Colonic mucosa (tissue), 4 donors: ENCODE data around the gene PES1. TPM values are rescaled to one million over a fixed set of nuclear protein-coding genes. Genes with fewer than 3 reads are reported as not detected.
"Not testable (repeated sequence)": the region's sequence is repeated elsewhere in the genome, so short reads cannot be mapped to it uniquely, and the experiment has no call there.

ENCODE experiments used
- DNase-seq: peaks from one replicate; pipeline ENCODE4 v3.0.0-alpha.2; 2020
- H3K27ac ChIP-seq: fragments of 200-600 bp; one replicate; pipeline ENCODE4 v1.8.0; 2021
- H3K27me3 ChIP-seq: fragments of 200-600 bp; one replicate; pipeline ENCODE4 v1.8.0; 2021
- H3K36me3 ChIP-seq: fragments of 200-600 bp; one replicate; pipeline ENCODE4 v1.8.0; 2021
- H3K4me1 ChIP-seq: fragments of 200-600 bp; one replicate; pipeline ENCODE4 v1.8.0; 2021; ENCODE audit warnings: mild to moderate bottlenecking
- H3K4me3 ChIP-seq: fragments of 200-600 bp; one replicate; pipeline ENCODE4 v1.8.0; 2021
- H3K9ac ChIP-seq, 2 donors: one replicate each; pipeline ENCODE4 v1.7.0; 2013; ENCODE audit warnings: control low read depth in 2 of 2, low read depth in 2 of 2, low read length in 2 of 2
- H3K9me3 ChIP-seq: fragments of 200-600 bp; one replicate; pipeline ENCODE4 v1.8.0; 2021
- intact Hi-C: fragments of 100-400 bp; cut with DNase I; formaldehyde crosslinking; loops from one replicate; pipeline ENCODE4 v1.14.1; 2022
- total RNA-seq, 2 donors: library from RNA; stranded (reverse); fragmentation: NEBNext Ultra II Directional in 1 of 2; extraction: Animal tissue kit (Norgen Biotek cat#: 25700) in 1 of 2; gene quantifications; one replicate each; pipeline ENCODE4 v1.2.1, GENCODE V29; 2021
- TF ChIP-seq, protein P1 (sequence below): fragments of 200-600 bp; IDR thresholded peaks from one replicate; pipeline ENCODE4 v1.8.0; 2022; ENCODE audit warnings: antibody characterized with exemption, mild to moderate bottlenecking
- donor health status: healthy.
- donor health status: DM: no; HTN: no; CAD: no.
- donor health status: DM: no; HTN: no; CAD: no.

PES1 gene
- total RNA-seq, 2 donors from 2014 or later, result 44.2 to 98.3 TPM

DNA sequence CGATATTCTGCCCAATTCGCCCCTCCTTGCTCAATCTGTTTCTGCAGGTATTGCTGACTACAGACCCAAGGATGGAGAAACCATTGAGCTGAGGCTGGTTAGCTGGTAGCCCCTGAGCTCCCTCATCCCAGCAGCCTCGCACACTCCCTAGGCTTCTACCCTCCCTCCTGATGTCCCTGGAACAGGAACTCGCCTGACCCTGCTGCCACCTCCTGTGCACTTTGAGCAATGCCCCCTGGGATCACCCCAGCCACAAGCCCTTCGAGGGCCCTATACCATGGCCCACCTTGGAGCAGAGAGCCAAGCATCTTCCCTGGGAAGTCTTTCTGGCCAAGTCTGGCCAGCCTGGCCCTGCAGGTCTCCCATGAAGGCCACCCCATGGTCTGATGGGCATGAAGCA lies 34.7 kb upstream of the PES1 start:
- Histone ChIP-seq H3K27ac (no peak overlapping the region), H3K9me3 (no peaks in the 10 kb centered on the region), H3K4me3 (no peak overlapping the region), H3K36me3 (no peaks in the 10 kb centered on the region), H3K9ac (no peak overlapping the region), H3K4me1 (no peaks in the 10 kb centered on the region), H3K27me3 (no peaks in the 10 kb centered on the region)
- DNase-seq, result no peak
- TF ChIP-seq, protein P1, sequence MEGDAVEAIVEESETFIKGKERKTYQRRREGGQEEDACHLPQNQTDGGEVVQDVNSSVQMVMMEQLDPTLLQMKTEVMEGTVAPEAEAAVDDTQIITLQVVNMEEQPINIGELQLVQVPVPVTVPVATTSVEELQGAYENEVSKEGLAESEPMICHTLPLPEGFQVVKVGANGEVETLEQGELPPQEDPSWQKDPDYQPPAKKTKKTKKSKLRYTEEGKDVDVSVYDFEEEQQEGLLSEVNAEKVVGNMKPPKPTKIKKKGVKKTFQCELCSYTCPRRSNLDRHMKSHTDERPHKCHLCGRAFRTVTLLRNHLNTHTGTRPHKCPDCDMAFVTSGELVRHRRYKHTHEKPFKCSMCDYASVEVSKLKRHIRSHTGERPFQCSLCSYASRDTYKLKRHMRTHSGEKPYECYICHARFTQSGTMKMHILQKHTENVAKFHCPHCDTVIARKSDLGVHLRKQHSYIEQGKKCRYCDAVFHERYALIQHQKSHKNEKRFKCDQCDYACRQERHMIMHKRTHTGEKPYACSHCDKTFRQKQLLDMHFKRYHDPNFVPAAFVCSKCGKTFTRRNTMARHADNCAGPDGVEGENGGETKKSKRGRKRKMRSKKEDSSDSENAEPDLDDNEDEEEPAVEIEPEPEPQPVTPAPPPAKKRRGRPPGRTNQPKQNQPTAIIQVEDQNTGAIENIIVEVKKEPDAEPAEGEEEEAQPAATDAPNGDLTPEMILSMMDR, result no peak
- intact Hi-C loops, result loop anchor here (10.0 kb wide), 1 partner anchor 278 kb away; no protein-coding TSS in a partner anchor

GRCh38 chr22:30619909-30620308 lies 28.2 kb upstream of the PES1 start:
- not testable (repeated sequence) for H3K9ac ChIP-seq, H3K27ac ChIP-seq, DNase-seq, H3K9me3 ChIP-seq, H3K36me3 ChIP-seq, H3K27me3 ChIP-seq, H3K4me3 ChIP-seq, H3K4me1 ChIP-seq
- intact Hi-C loops, result loop anchor here (10.0 kb wide), 1 partner anchor 285 kb away; no protein-coding TSS in a partner anchor

DNA sequence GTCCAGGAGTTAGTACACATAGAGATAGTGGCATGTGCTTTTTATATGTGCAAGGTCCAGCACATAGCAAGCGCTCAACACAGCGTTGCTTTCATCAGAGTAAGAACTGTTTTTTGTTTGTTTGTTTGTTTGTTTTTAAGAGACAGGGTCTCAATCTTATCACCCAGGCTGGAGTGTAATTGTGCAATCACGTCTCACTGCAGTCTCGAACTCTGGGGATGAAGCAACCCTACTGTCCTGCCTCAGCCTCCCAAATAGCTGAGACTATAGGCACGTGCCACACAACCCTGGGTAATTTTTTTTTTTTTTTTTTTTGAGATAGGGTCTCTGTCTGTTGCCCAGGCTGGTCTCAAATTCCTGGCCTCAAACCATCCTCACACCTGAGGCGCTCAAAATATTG lies 26.1 kb upstream of the PES1 start:
- Histone ChIP-seq H3K27me3 (no peaks in the 10 kb centered on the region), H3K4me1 (no peaks in the 10 kb centered on the region), H3K36me3 (no peaks in the 10 kb centered on the region), H3K4me3 (no peak overlapping the region), H3K9me3 (no peaks in the 10 kb centered on the region), H3K27ac (no peak overlapping the region), H3K9ac (no peak overlapping the region)
- intact Hi-C loops, result no loop called here
- no peak for DNase-seq
- TF ChIP-seq, protein P1, result no peak

GRCh38 chr22:30615543-30615954 lies 23.8 kb upstream of the PES1 start:
- TF ChIP-seq, protein P1, result no peak
- Histone ChIP-seq H3K4me3 (no peak overlapping the region), H3K4me1 (no peaks in the 10 kb centered on the region), H3K36me3 (no peaks in the 10 kb centered on the region), H3K27ac (no peak overlapping the region), H3K9ac (no peak overlapping the region), H3K27me3 (no peaks in the 10 kb centered on the region), H3K9me3 (no peaks in the 10 kb centered on the region)
- intact Hi-C loops, result no loop called here
- no peak for DNase-seq

DNA sequence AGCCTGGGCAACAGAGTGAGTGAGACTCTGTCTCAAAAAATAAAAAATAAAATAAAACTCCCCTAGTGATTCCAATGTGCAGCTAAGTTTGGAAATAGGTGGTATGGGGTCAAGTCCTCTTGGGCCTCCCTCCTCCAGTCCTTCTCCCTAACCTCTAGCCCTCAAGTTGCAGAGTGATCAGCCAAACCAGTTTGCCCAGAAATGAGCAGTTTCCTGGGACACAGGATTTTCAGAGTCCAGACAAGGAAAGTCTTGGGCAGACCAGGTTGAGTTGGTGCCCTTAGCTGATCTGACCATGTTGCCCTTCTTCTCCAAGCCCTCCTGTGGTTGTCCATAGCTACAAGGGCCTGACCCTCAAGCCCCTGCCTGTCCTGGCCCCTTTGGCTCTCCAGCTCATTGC lies 23.2 kb upstream of the PES1 start:
- H3K4me1 ChIP-seq, result no peaks in the 10 kb centered on the region
- DNase-seq, result no peak
- no peak overlapping the region for H3K27ac ChIP-seq
- no peak overlapping the region for H3K9ac ChIP-seq
- intact Hi-C loops, result no loop called here
- TF ChIP-seq, protein P1, result no peak
- no peaks in the 10 kb centered on the region for H3K36me3 ChIP-seq
- no peak overlapping the region for H3K4me3 ChIP-seq
- H3K27me3 ChIP-seq, result no peaks in the 10 kb centered on the region
- H3K9me3 ChIP-seq, result no peaks in the 10 kb centered on the region

DNA sequence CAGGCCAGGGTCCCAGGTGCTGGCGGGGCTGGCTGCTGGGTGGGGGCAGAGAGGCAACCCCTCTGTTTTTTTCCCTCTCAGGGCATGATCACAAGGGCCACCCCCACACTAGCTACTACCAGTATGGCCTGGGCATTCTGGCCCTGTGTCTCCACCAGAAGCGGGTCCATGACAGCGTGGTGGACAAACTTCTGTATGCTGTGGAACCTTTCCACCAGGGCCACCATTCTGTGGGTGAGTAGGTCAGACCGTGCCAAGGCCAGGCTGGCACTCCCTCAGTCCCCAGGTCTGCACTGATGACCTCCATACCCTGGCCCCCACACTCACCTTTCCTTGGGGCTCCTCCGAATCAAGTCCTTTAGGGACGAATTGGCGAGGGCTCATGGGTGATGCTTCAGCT lies 22.6 kb upstream of the PES1 start:
- Histone ChIP-seq H3K9ac (no peak overlapping the region), H3K4me1 (no peaks in the 10 kb centered on the region), H3K27ac (no peak overlapping the region), H3K9me3 (no peaks in the 10 kb centered on the region), H3K27me3 (no peaks in the 10 kb centered on the region), H3K36me3 (no peaks in the 10 kb centered on the region), H3K4me3 (no peak overlapping the region)
- DNase-seq, result no peak
- intact Hi-C loops, result no loop called here
- TF ChIP-seq, protein P1, result no peak
